ENCODE results near the gene PTPN12.
"Not testable (repeated sequence)": the region's sequence is repeated elsewhere in the genome, so short reads cannot be mapped to it uniquely, and the experiment has no call there.

PTPN12 gene

GRCh38 chr7:77531038-77531437 lies 6.1 kb upstream of the PTPN12 start:
- no peak for DNase-seq
- TF ChIP-seq POLR2A (IDR thresholded peaks at IDR 0.05; ENCODE audit: low read length) (no peak), GATA1 (IDR thresholded peaks at IDR 0.05; ENCODE audit: low read depth, low read length) (no peak)

- TF ChIP-seq GATA1 (IDR thresholded peaks at IDR 0.05; ENCODE audit: low read depth, low read length), result no peak
- TF ChIP-seq POLR2A (IDR thresholded peaks at IDR 0.05; ENCODE audit: low read length), result no peak
- peak; percentile 7 to 14 for DNase-seq
These were observed 4.8 kb upstream of the PTPN12 start for GRCh38 chr7:77532247-77532646.

DNA sequence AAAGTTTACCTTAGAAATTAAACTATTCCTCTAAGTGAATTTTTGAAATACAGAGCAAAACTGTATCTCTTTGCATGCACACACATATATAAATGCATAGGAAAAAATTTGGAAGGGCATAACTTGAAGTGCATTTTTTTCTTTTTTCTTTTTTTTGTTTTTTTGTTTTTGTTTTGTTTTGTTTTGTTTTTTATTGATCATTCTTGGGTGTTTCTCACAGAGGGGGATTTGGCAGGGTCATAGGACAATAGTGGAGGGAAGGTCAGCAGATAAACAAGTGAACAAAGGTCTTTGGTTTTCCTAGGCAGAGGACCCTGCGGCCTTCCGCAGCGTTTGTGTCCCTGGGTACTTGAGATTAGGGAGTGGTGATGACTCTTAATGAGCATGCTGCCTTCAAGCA lies 4.4 kb upstream of the PTPN12 start:
- not testable (repeated sequence) for DNase-seq

- DNase-seq, result not testable (repeated sequence)
These were observed 3.0 kb upstream of the PTPN12 start for GRCh38 chr7:77534046-77534445.

- DNase-seq, result no peak
- TF ChIP-seq POLR2A (IDR thresholded peaks at IDR 0.05; ENCODE audit: low read length) (no peak), GATA1 (IDR thresholded peaks at IDR 0.05; ENCODE audit: low read depth, low read length) (no peak)
These were observed 1.1 kb upstream of the PTPN12 start for GRCh38 chr7:77536017-77536412.

DNA sequence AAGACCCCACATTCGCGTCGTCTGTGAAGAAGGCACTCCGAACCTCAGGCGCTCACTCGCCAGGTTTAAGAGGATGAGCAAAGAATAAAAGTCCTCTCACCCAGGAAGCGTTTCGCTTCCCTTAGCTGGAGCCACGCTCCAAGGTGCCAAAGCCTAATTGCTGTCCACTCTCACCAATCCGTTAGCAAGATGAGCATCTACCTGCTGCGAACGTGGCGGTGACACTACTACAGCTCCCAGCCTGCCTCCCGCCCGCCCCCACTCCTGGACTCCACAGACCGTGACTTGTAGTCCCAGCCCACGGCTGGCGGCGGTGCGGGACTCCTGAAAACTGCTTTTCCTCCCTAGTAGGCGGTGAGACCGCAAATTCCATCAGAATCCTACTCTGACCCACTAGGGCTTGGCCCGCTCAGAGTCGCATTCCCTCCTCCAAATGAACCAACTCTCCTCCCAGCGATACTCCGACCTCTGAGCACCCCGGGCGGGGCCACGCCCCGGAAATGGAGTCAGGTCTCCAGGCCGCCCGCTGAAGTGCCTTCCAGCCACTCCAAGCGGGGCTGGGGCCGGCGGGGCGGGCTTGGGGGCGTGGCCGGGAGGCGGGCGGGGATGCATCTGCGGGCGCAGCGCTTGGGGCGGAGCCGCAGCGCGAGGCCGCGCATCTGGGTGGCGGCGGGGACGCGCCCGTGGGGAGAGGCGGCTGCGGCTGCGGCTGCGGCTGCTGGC lies 521 bp upstream of the PTPN12 start:
- TF ChIP-seq GATA1 (IDR thresholded peaks at IDR 0.05; ENCODE audit: low read depth, low read length) (no peak), POLR2A (IDR thresholded peaks at IDR 0.05; ENCODE audit: low read length) (peak; percentile 84)
- peak; percentile 95 to 97 for DNase-seq

GRCh38 chr7:77537778-77538280 lies 734 bp downstream of the PTPN12 start:
- no peak for TF ChIP-seq GATA1 (IDR thresholded peaks at IDR 0.05; ENCODE audit: low read depth, low read length)
- no peak for TF ChIP-seq POLR2A (IDR thresholded peaks at IDR 0.05; ENCODE audit: low read length)
- peak; percentile 41 to 52 for DNase-seq

- peak; percentile 54 to 66 for DNase-seq
- TF ChIP-seq POLR2A (IDR thresholded peaks at IDR 0.05; ENCODE audit: low read length) (no peak), GATA1 (IDR thresholded peaks at IDR 0.05; ENCODE audit: low read depth, low read length) (no peak)
These were observed 1.5 kb downstream of the PTPN12 start for GRCh38 chr7:77538281-77539212.

- no peak for DNase-seq
- TF ChIP-seq POLR2A (IDR thresholded peaks at IDR 0.05; ENCODE audit: low read length) (no peak), GATA1 (IDR thresholded peaks at IDR 0.05; ENCODE audit: low read depth, low read length) (no peak)
These were observed 3.3 kb downstream of the PTPN12 start for GRCh38 chr7:77540402-77540822.

DNA sequence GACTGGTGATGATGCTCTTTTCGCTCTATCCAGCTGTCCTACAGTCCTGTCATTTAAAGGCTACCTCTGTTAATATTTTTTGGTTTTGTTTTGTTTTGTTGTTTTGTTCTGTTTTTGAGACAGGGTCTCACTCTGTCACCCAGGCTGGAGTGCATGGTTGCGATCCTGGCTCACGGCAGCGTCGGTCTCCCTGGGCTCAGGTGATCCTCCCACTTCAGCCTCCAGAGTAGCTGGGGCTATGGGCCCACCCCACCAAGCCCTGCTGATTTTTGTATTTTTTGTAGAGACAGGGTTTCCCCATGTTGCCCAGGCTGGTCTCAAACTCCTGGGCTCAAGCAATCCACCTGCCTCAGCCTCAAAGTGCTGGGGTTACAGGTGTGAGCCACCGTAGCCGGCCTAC lies 3.9 kb downstream of the PTPN12 start:
- DNase-seq, result not testable (repeated sequence)

- no peak for DNase-seq
- TF ChIP-seq GATA1 (IDR thresholded peaks at IDR 0.05; ENCODE audit: low read depth, low read length) (no peak), POLR2A (IDR thresholded peaks at IDR 0.05; ENCODE audit: low read length) (no peak)
These were observed 5.3 kb downstream of the PTPN12 start for GRCh38 chr7:77542409-77542808.

DNA sequence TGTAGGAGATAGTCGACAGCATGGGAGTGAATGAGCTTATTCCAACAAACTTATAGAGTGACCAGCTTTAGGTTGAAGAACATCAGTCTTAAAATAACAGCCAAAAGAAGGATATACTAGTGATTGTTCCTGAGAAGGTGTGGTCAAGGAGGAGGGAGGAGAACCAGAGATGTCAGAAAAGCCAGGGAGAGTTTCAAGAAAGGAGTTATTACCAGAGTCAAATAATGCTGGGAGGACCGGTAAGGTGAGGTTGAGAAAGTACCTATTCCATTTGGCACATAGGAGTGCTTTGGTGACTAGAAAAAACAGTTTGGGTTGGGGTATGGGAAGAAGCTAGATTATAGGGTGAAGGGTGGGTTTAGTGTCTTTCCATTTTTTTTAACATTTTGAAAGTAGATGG lies 5.8 kb downstream of the PTPN12 start:
- TF ChIP-seq GATA1 (IDR thresholded peaks at IDR 0.05; ENCODE audit: low read depth, low read length) (no peak), POLR2A (IDR thresholded peaks at IDR 0.05; ENCODE audit: low read length) (no peak)
- DNase-seq, result no peak

GRCh38 chr7:77543910-77544309 lies 6.8 kb downstream of the PTPN12 start:
- DNase-seq, result no peak
- no peak for TF ChIP-seq POLR2A (IDR thresholded peaks at IDR 0.05; ENCODE audit: low read length)
- no peak for TF ChIP-seq GATA1 (IDR thresholded peaks at IDR 0.05; ENCODE audit: low read depth, low read length)

DNA sequence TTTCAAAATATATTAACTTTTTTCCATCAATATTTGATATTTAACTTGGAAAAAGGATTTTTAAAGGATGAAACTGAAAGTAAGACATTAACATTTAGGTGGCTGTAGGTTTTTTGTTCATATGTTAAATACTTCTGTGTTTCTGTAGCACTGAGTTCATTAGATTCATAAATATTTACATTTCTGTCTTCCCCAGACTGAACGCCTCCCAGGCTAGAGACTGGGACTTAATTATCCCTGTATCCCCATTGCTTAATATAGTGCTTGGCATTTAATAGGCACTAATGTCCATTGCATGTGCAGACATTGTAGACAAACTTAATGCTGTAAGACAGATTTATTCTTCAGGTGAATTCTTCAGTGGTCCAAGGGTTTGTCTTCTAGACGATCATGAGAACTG lies 7.4 kb downstream of the PTPN12 start:
- TF ChIP-seq POLR2A (IDR thresholded peaks at IDR 0.05; ENCODE audit: low read length), result no peak
- no peak for TF ChIP-seq GATA1 (IDR thresholded peaks at IDR 0.05; ENCODE audit: low read depth, low read length)
- no peak for DNase-seq

DNA sequence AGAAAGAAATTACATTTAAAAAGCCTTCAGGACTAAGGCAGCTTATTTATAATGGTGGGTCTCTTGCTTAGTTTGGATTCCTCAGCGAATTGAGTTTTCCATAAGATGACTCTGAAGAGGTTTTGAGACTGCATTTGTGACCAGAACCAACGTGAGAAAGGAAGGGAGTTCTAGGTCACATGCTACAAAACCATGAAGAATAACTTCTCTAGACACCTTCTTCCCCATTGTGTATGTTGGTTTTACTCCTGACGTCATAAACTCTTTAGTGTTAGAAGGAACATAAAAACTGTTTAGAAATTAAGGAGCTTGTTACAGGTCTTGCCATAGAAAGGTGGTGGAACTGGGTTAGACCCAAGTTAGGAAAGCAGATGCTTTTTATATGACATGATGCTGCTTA lies 11.1 kb downstream of the PTPN12 start:
- DNase-seq, result no peak
- TF ChIP-seq POLR2A (IDR thresholded peaks at IDR 0.05; ENCODE audit: low read length), result no peak
- no peak for TF ChIP-seq GATA1 (IDR thresholded peaks at IDR 0.05; ENCODE audit: low read depth, low read length)
